Activated T-helper 1 cell treated with anti-CD3 and anti-CD28 coated beads, Interleukin-2, amount 50 U/mL, for 16 hours (primary cell): ENCODE measurements around the gene CCDC106.
A peak's percentile ranks its signal among the peaks of the same experiment; 100 is the strongest.

Experiments
- DNase-seq, 2 donors: peaks; one replicate each; pipeline ENCODE4 v3.0.0-alpha.2; 2020; ENCODE audit warnings: low read depth in 1 of 2, low spot score in 1 of 2

CCDC106 gene

GRCh38 chr19:55647732-55648584 is at the start of gene CCDC106:
Gene CCDC106, plus strand, starts transcription at chr19:55648212. Its CDS starts 835 bp downstream, at chr19:55649047.
- DNase-seq: no peak

GRCh38 chr19:55598719-55599467 is 49.1 kb upstream of the CCDC106 start:
- DNase-seq: peak; percentile 74 to 86

- DNase-seq: peak; percentile 89 to 92
These were observed 48.6 kb upstream of the CCDC106 start, which contains the start of gene FIZ1 for GRCh38 chr19:55599468-55599841. Gene FIZ1, minus strand, starts transcription at chr19:55599517. Its CDS starts 1,652 bp downstream, at chr19:55597865.

GRCh38 chr19:55599842-55600661 is 48.0 kb upstream of the CCDC106 start, which contains the start of gene ZNF524:
Gene ZNF524, plus strand, starts transcription at chr19:55600288. Its CDS starts 1,825 bp downstream, at chr19:55602113.
- peak; percentile 60 to 77 for DNase-seq

DNA sequence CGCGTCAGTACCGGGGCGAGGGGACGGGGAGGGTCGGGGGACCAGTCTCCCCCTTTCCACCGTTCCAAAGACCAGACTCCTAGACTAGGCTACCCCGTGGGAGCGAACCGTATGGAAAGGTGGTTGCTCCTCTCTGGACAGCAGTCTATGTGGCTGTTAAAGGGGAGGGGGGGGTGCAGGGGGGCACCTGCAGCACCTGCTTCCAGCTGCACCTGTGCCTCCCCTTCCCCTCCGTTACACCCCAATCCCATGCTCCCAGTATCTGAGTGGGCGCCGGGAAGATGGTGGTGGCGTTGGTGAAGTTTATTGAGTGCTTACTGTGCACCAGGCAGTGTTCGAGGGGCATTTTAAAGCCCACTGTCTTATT is 47.4 kb upstream of the CCDC106 start:
- no peak for DNase-seq

DNA sequence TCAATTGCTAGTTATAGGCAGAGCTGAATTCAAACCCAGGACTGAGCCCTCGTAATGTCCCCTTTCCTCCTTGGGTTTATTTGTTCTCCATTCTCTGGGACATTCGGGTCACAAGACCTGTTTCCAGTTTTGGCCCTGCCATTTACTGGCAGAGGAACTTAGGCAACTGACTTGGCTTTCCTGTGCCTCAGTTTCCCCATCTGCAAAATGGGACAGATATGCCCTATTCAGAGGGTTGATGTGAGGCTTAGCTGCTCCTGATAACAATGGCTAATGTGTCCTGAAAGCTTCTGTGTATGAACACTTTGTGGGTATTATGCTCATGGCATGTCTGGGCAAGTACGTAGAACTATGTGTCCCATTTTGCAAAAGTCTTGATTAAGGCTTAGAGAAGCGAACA is 46.9 kb upstream of the CCDC106 start:
- no peak for DNase-seq

- DNase-seq: no peak
These were observed 45.7 kb upstream of the CCDC106 start for GRCh38 chr19:55602104-55603001.

GRCh38 chr19:55603115-55603514 is 44.9 kb upstream of the CCDC106 start:
- no peak for DNase-seq

- DNase-seq: no peak
These were observed 44.3 kb upstream of the CCDC106 start for GRCh38 chr19:55603581-55604292.

DNA sequence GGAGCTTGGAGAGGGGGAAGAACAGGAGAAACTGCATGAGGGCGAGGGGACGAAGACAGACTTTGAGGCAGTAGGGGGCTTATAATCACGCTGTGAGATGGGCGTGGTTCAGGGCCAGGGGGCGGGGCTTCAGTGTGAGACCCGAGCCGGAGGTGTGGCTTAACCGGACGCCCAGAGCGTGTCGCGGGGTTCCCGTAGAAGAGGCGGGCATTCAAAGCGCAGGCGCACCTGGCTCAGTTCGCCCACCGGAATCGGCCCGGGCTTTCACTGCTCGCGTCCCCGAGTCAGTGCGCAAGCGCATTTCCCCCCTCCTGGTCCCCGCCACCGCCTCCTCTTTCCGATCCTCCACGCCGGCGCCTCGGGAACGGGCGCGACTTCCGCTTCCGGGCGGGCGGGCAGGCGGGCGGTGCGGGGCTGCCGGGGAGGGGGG is 42.8 kb upstream of the CCDC106 start:
- peak; percentile 93 to 98 for DNase-seq

DNA sequence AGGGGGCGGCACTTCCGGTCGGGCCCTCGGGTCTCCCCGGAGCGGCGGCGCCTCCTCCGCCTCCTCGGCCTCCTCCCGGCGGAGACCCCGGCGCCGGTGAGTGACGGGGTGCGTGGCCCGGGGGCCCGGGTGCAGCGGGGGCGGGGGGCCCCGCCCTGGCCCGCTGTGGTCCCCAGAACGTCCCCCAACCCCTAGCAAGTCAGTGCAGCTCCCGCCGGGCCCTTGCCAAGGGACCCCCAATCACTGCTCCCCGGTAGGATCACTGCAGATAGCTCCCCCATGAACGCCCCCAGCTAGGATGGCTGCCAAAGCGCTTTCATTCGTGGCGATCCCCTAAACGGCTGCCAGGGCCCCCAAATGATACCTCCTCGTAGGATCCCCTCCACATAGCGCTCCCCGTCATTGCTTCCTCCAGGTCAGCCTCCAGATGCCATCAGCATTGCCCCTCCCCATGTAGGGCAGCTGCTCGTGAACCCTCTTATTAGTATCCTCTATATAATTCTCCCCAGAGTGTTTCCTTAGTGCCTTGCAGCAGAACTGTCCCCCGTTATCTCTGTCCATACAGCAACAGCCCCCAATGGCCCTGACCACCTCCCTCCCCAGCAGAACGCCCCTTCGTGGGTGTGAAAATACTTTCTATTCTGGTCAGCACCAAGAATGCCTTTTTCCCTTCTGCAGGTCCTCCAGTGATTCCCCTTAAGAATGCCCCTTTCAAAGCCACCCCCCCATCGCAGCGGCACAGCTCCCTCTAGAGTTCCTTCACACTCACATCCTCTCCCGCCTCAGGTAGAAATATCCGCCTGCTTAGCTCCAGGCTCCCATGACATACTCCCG is 42.2 kb upstream of the CCDC106 start, which contains the start of gene ZNF865:
TSS of gene ZNF865 (plus strand) at position 11 of the 834 bp plus-strand sequence. CDS start 7,972 bp downstream, outside the sequence.
- peak; percentile 43 to 51 for DNase-seq

DNA sequence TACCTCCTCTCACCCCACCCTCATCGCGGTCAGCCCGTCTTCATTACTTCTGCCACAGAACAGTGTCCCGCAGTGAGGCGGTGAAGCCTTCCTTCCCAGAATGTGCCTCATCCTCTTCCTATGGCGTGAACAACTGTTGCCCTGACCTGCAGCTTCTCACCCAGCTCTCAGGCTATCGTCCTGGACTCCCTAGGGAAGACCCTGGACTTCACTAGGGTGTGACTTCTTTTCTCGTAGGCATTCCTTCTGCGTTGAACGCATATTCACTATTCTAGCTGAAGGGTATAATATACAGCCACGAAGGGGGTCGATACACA is 41.6 kb upstream of the CCDC106 start:
- no peak for DNase-seq

- no peak for DNase-seq
These were observed 41.2 kb upstream of the CCDC106 start for GRCh38 chr19:55606817-55607216.

- DNase-seq: no peak
These were observed 38.7 kb upstream of the CCDC106 start for GRCh38 chr19:55609326-55609725.

- DNase-seq: no peak
These were observed 36.6 kb upstream of the CCDC106 start for GRCh38 chr19:55611300-55611982.

GRCh38 chr19:55611983-55612645 is 35.9 kb upstream of the CCDC106 start:
- no peak for DNase-seq

GRCh38 chr19:55613396-55613795 is 34.6 kb upstream of the CCDC106 start:
- DNase-seq: no peak
